Stimulated activated CD4-positive, alpha-beta T cell treated with anti-CD3 and anti-CD28 coated beads, TNF-alpha, amount 100 ng/mL, for 24 hours (primary cell): Measurements from ENCODE around the gene COMMD9.

Experiments used
- DNase-seq, 3 experiments: peaks; one replicate each; pipeline ENCODE4 v3.0.0-alpha.2; 2020; ENCODE audit warnings: low read depth in 3 of 3

The COMMD9 gene

DNA sequence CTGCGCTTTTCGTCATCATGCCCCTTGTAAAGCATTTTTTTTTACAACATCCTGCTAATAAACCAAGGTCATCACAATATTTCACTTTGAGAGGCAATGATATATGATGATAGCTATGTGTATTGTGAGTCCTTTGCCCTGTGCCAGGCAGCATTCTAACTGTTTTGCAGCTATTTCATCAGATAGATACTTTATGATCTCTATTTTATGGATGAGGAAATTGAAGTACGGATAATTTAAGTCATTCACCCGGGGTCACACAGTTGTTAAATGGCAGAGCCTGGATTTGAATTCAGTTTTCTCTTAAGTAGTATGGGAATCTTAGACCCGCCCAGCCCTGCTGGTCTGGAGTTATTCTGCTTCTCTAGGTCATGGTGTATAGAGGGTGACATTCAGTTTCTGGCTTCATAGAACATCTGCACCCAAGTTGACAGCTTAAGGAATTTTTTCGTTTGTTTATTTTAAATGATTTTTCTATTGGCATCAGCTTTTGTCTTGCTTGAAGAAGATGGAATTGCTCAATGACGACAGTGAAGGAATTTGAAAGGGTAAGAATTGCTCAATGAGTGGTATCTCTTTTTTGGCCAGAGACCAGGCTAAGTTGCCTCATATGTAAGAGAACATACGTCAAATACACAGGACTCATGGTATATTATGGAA is 7.8 kb upstream of the COMMD9 start:
- no peak for DNase-seq

DNA sequence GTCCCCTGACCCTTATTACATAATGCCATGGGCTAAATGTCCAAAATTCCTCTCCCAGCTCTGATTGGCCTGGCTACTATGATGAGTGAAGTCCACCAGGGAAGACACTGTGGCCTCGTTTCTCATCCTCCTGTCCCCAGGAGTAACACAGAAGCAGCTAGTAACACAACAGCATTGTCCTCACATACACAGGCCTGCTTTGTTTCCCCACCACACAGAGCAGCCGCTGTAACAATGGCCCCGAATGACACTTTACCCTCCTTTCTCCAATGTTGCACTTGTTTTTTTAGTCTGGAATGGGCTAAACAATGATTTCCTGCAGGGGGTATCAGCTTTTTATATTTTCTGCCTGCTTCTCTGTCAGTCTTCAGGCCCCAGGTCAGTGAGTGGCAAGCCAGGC is 6.7 kb upstream of the COMMD9 start, which contains the start of gene PRR5L:
Gene PRR5L (plus strand): TSS at position 363 of the 400 bp plus-strand sequence. CDS start 104,834 bp downstream, outside the sequence.
- DNase-seq = no peak

DNA sequence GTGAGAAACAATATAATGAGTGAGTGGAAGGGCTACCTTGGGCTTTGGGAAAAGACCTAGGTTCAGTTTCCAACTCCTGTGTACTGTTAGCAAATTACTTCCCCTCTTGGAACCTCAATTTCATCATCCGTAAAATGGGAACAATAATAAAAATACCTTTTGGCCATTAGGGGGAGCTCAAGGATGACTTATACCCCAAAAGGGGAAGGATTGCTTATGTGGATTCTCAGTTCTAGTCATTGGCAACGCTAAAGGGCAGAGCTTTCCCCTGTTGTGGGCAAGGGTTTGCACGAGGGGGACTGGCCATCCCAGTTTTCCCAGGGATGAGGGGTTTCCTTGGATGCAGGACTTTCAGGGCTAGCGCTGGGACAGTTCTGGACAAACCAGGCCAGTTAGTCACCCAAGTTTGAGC is 3.1 kb upstream of the COMMD9 start:
- no peak for DNase-seq

DNA sequence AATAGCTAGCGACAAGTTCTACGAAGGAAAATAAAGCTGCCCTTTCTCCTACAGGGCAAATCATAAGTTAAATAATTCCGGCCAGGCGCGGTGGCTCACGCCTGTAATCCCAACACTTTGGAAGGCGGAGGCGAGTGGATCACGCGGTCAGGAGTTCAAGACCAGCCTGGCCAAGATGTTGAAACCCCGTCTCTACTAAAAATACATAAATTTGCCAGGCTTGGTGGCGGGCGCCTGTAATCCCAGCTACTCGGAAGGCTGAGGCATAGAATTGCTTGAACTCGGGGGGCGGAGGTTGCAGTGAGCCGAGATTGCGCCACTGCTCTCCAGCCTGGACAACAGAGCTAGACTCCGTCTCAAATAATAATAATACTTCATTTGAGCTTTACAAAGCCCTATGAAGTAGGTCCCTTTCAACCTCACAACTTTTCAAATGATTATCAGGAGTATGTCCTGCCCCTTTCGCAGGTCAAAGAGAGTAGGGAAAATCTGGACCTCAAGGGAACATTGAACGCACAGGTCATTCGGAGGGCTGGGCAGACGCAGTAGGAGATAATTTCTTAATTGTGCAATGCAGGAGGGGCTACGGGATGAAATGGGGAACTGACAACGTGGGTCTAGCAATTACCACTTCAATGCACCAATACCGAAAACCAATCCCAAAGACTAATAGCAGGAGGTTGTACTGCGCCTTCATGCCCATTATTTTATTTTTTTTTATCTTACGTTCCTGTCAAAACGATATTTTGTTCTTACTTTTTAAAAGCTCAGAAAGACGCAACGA is 590 bp downstream of the COMMD9 start:
- no peak for DNase-seq

DNA sequence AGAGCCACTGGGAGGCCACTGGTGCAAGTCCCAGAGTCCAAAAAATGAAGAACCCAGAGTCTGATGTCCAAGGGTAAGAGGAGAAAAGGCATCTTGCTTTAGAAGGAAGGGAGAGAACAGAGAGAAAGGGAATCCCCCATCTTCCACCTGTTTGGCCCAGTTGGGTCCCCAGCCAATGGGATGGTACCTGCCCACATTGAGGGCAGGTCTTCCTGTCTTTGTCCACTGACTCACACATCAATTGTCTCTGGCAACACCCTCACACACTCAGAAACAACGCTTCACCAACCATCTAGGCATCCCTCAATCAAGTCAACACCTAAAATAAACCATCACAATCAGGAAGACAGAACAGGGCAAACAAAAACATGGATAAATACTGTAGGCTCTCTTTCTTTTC is 6.3 kb downstream of the COMMD9 start:
- DNase-seq = no peak

DNA sequence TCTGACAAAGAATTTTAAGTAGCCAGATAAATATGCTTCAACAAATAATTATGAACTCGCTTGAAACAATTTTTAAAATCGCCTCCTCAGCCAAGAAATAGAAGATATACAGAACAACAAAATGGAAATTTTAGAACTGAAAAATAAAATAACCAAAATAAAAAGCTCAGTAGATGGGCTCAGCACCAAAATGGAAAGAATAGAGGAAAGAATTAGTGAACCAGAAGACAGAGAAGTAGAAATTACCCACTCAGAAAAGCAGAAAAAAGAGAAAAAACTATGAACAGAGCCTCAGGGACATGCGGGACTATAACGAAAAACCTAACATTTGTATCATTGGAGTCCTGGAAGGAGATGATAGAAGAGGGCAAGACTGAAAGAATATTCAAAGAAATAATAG is 7.4 kb downstream of the COMMD9 start:
- no peak for DNase-seq

DNA sequence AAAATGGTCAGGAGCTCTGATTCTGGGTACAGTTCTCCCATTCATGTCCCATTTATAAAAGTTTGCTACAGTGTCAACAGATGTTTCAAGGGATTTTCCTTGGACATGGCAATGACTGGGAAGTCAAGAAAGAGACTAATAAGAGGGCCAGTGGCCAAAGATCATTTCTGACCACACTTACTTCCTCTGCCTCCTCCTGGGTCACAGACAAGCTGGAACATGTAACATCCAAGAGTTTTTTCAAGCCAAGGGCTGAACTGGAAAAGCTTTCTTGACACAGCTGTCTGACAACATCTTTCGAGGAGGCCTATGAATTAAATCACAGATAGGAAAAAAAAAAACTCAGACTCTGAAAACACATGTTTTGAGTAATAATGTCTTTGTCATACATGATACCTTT is 8.7 kb downstream of the COMMD9 start:
- DNase-seq = no peak

DNA sequence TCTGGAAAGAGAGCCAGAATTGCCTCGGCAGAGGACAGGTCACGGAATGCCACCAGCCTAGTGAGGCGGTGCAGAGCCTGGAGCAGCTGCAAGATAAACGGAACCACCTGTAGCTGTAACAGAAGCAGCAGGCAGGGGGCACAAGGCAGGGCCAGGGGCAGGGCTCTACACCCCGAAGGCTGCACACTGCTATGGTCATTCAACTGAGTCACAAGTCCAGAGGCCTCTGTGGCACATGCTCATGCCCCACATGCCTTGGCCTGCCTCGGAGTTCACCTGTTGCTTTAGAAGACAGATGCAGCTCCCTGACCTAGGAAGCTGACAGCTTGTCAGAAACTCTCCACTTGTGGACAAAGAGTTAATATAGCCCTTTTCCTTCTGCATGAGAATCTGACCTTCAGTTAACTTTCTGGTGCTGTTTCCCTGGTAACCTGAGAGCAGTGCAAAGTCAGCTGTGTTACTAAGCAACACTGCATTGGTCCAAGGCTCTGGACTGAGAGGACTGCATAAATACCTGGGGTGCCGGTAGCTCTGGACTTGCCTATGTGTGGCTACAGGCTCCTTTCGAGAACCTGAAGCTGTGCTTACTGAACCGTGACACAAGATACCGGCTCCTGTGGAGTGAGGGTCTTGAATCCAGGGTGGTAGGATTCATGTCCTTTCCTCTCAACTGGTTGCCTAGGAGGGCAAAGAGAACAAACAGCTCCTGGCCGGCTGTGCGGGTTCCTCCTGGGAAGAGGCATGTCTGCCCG is 10.5 kb downstream of the COMMD9 start:
- no peak for DNase-seq

DNA sequence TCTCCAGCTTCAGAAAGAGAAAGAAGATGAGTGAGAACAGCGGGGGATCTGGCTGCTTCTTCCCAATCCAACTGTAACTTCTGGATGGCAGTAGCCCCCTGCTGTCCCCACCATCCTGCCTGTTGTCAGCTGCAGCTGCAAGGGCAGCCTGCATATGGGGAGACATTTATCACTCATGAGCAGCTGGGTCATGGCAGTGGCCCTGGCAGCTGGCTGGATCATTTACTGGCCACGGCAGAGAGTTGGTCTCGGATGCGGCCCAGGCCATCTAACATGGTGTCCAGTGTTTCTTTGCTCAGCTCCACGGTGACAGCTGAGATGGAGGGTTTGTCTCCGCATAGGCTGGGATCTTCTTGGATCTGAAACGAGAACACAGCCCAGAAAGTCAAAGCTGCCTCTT is 14.8 kb downstream of the COMMD9 start:
- no peak for DNase-seq

DNA sequence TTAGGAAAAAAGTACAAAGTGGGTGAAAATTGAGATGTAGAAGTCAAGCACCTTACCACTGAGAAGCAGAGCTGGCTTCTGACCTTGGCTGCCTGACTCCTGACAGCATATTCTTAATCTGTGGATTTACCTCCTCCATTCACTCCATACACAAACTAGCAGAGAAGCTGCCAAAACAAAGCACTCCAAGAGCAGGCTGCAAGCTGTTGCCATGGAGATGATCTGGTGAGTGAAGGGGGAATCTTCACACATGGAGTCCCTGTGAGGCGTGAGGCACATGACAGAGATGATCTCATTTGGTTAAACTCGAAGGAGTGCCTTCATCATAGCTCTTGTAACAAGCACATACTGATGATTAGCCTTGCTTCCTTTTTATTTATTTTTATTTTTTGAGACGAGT is 16.1 kb downstream of the COMMD9 start:
- no peak for DNase-seq

DNA sequence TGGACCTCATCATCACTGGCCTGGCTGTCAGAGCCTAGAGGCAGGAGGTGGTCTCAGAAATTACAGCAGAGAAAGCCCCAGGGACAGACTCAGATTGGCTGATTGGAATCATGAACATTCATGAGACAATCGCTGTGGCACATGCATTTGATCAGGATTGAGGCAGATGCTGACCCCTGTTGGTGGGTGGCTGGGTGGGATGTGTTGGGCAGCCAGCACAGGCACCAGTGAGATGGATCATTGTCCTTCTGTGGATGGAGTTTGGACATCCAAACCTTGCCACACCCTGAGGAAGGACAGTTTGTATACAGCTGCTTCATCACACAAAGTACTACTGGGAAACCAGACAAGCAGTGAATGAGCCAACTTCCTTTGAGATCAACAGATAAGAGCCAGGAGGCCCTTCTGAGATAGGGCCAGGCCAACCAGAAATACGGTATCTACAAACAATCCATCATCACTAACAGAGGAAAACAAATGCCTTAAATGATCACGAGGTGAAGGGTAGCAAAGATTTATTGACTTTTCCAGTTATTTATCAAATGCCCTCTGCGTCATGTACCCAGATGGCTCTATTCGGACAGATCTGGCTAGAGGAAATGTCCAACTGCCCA is 17.3 kb downstream of the COMMD9 start:
- no peak for DNase-seq

DNA sequence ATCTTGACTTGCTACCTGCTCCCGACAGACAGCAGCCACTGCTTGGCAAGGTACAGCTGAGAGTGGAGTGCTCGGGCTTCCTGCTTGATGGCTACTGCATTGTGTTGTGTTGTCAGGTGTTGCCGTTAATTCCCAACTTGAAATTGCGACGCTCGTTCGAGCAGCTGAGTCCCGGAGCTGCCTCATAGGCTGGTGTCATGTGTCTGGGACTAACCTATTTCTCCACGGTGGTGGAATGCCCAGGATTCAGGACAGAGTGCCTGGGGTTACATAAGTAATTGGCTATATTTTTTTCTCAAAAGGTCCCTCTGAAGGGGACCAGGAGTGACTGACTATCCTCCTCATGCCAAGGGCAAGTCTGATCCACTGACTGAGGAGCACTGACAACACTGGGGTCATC is 18.5 kb downstream of the COMMD9 start:
- DNase-seq = no peak

DNA sequence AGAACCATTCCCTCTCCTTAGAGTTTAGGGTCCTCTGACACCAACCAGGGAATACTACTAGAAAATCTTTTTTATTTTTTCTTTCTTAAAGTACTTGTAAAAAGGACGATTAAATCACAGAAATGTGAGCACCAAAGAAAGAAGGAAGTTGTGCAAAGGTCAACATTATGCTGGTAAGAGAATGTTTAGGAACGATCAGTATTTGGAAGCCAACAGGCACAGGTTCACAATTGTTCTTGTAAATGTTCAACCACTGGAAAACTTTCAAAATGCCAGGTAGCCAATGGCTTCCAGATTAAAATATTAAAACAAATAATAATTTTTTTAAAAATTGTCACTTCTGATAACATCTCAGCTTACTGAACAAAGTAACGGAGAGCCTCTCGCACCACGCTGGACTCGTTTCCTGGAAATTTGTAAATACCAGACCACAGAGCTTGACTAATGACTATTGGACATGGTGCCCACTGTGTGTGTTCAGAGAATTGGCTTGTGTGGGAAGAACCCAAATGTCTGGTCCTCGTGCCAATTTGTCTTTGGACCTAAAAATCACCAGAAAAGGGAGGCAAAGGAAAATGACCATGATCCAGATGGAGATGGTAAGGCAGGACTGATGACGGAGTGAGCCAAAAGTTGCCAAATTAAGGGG is 20.8 kb downstream of the COMMD9 start:
- DNase-seq = no peak

DNA sequence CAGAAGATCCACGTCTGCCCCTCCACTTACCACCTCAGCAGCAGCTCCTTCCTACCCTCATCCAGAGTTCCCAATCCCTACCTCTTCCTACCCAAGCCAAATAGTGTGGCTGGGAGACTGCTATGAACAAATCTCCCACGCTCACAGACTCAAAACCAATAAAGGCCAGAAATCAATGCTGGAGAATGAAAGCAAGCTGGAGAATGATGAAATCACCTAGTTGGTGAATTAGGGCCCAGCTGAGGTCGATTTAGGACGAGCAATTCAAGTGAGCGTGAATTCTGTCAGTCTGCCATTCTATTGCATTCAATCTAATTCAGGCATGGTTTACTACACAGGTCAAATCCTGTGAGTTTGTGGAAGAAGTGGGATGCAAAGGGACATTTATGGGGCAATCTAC is 22.5 kb downstream of the COMMD9 start:
- no peak for DNase-seq

DNA sequence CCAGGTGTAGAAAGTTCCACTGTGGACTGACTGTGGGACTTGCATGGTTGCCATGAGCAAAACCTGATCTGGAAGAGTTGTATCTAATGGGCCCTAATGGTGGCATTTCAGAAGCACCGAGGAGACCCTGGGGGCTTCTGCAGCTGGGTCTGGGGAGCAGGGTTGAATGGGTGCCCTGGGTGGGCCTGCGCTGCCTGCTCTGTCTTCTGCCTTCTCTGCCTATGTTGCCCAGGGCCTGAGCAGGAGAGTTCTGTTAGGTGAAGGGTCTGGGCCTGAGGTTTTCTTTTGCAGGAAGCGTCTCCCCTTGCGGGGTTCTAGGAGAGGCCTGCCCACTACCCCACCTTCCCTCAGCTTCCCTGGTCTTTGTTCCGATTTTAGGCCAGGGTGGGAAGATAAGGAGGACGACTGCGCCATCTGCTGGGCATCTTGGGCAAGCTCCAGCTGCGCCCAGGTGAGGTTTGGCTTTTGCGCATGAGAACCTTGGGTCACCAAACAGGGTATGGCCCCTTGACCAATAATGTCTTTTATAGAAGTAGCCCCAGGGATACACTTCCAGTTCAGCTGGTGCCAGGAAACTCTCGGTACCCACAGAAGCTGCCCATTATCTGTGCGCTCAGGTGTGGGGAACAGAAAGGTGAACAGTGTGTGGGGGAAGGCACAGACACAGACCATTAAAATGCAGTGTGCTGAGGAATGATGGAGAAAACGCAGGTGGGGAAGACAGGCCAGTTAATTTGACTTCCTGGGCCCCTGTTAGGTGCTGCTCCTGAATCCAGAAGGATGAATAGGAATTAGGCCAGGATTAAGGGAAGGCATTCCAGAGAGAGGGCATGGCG is 23.2 kb downstream of the COMMD9 start:
- peak; percentile 32 to 59 (median 33) for DNase-seq

DNA sequence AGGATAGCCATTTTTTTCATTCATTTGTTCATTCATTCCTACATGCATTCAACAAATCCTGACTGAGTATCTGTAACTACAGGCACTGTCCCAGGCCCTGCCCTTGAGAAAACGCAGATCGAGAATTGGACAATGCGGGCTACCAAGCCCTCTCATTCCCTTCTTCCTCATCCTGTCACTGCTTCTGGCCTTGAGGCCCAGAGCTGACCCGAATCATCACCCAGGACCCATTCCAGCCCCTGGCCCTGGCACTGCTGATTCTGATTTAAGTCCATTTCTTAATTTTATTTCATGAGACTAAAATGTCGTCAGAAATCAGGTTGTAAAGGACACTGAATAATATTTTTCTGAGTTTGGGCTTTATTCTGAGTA is 24.3 kb downstream of the COMMD9 start:
- DNase-seq = no peak

DNA sequence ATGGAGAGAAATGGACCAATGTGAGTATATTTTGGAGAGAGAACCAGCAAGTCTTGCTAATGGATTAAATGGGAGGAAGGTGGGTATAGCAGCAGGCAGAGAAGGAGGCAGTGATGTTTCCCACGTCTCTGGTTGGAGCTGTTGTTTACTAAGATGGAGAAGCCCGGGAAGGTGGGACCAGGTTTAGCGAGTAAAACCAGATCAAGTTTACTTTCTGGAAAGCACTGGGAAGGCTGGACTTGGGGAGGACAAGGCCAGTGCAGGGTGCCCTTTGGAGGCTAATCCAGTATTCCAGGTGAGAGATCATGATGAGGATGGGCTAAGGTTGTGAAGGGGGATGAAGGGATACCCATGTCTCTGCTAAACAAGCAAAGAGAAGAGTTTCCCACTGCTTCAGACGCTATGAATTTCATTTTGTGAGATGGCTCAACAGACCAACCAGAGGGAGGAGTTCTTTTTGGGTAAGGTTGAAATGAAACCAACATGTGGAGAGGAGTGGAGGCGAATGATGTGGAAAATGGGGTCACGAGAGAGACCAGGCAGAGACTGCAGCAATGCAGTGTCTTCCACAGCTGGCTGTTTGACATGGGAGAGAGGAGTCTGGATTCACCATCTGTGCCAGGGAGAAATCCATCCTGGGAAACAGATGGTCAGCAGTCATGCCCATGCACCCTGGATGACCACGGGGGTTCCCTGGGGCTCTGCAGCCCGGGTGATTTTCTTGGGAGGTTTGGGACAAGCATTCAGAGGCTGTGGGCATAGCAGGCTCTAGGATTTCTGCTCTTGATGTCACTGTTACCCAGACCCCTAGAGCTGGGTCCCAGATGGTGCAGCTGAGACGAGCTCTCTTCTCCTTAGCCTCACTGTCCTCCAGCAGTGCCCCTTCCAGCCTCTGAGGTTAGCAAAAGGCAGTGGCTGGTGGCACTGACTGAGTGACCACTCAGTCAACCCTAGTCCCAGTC is 24.9 kb downstream of the COMMD9 start:
- DNase-seq = no peak

DNA sequence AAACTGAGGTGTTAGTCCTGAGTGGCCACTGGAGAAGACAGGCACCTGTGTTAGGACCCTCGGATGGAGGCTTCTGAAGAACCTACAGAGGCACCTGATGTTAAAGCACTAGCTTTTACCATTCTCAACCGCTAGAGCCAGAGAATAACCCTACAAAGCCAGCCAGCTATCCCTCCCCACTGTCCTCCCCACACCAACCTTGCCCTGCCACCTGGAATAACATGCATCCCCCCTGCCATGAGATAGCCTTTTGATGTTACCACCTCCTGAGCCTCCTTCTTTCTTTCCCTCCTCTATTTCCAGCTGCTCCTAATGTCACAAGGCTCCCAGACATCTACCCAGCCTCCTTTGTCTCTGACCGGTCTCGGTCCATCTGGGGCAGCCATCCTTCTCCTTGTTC is 28.1 kb downstream of the COMMD9 start:
- no peak for DNase-seq

DNA sequence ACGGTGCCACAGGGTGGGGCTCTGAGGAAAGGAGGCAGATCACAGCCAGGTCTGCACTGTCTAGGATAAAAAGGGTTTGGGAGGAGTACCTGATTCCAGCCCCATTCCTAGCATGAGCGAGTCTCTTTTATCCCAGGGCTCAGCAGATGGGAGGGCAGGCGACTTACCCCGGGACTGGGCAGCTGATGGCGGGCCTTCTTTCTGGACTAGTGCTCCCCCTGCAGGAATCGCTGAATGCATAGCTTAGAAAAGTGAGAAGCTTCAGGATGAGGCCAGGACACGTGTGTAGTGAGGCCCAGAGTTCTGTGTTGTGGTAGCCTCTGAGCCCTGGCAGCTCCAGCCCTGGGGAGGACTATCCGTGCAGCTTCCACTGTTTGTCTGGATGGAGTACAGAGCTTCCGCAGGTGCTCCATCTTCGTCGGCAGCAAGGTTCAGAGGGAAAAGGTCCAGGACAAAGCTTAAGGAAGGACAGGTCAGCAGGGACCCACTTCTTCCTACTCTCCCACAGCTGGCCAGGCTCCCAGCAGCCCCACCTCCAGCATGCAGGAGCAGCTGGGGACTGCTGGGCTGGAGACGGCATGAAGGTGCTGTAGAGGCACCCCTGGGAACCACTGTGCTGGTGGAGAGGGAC is 30.4 kb downstream of the COMMD9 start:
- peak in 1 of 3 experiments; percentile 11 for DNase-seq
